ENCODE measurements around the gene PSD4.

PSD4 gene

GRCh38 chr2:113142290-113142689 lies 31.5 kb upstream of the PSD4 start:
- no peak for DNase-seq (ENCODE audit: low spot score)

DNA sequence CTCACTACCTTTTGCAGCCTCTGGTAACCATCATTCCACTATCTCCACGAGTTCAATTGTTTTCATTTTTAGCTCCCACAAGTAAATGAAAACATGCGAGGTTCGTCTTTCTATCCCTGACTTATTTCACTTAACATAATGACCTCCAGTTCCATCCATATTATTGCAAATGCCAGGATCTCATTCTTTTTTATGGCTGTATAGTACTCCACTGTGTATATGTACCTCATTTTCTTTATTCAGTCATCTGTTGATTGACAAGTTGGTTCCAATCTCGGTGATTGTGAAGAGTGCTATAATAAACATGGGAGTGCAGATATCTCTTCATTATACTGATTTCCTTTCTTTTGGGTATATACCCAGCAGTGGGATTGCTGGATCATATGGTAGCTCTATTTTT lies 29.5 kb upstream of the PSD4 start:
- DNase-seq (ENCODE audit: low spot score): no peak

DNA sequence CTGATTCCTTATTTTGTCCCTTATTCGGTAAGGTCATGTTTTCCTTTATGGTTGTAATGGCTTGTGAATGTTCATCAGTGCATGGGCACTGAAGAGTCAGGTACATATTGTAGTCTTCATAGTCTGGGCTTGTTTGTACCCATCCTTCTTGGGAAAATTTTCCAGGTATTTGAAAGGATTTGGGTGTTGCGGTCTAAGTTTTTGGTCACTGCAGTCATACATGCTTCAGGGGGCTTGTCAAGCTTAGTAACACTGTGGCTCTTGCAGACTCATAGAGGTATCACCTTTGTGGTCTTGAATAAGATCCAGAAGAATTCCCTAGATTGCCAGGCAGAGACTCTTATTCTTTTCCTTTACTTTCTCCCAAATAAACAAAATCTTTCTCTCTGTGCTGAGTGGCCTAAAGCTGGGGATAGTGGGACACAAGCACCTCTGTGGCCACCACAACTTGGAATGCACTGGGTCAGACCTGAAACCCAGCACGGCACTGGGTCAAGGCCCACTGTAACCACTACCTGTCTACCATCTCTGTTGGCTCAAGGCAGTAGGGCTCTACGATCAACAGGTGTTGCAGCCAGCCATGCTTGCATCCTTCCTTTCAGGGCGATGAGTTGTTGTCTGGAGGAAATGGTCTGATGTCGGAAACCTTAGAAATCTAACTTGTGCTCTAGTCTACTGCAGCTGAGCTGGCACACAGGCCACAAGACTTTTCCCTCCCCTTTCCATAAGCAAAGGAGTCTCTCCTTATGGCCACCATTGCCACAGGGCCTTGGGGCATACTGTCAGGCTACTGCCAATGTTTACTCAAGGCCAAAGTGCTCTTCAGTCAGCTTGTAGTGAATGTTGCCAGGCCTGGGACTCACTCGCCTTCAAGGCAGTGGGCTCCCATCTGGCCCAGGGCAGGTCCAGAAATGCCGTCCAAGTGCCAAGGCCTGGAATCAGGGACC lies 24.9 kb upstream of the PSD4 start:
- DNase-seq (ENCODE audit: low spot score): no peak

GRCh38 chr2:113149553-113150257 lies 24.1 kb upstream of the PSD4 start:
- no peak for DNase-seq (ENCODE audit: low spot score)

GRCh38 chr2:113150258-113150601 lies 23.5 kb upstream of the PSD4 start:
- DNase-seq (ENCODE audit: low spot score): no peak

DNA sequence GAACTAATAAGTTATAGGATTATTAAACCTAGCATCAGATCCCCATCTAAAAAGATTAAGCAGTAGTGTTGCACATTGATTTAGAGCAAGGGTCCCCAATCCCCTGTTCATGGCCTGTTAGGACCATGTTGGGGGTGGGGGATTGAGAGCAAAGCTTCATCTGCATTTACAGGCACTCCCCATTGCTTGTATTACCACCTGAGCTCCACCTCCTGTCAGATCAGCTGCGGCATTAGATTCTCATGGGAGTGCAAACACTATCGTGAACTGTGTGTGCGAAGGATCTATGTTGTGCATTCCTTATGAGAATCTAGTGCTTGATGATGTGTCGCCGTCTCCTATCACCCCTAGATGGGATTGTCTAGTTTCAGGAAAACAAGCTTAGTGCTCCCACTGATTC lies 18.4 kb upstream of the PSD4 start:
- no peak for DNase-seq (ENCODE audit: low spot score)

- no peak for DNase-seq (ENCODE audit: low spot score)
Observed at GRCh38 chr2:113156278-113157117, 17.3 kb upstream of the PSD4 start.

DNA sequence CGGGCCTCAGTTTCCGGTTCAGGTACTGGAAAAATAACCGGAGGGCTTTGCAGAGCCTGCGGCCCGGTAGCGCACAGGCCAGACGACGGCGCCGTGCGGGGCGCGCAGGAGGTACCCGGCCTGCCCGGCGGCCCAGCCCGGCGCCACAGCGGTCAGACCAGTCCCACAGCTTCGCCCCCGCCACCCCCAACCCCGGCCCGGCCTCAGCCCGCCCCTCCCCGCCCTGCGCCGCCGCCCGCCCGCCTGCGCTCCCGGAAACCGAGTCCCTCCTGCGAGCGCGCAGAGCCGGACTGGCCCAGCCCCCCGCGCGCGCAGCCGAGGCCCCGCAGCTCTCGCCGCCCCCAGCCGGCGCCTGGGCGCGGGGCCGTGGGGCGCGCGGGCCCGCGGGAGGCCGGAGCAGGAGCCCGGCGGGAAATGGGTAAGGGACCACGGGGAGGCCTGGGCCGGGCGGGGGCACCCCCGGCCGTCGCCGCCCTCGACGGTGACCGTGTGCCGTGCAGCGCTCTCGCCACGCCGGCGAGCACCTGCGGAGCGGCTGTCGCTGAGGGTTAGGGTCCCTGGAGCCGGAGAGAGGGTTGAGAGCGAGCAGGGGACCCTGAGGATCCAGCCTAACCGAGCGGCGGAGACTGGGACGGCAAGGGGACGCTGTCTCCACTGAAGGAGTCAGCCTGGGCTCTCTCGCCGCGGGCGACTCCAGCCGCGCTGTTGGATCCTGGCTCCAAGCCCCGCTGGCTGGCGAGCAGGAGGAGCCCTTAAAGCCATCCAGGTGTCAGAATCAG lies 16.5 kb upstream of the PSD4 start:
- DNase-seq (ENCODE audit: low spot score): peak; percentile 39

- peak; percentile 79 for DNase-seq (ENCODE audit: low spot score)
Observed at GRCh38 chr2:113157897-113158753, 15.6 kb upstream of the PSD4 start.

DNA sequence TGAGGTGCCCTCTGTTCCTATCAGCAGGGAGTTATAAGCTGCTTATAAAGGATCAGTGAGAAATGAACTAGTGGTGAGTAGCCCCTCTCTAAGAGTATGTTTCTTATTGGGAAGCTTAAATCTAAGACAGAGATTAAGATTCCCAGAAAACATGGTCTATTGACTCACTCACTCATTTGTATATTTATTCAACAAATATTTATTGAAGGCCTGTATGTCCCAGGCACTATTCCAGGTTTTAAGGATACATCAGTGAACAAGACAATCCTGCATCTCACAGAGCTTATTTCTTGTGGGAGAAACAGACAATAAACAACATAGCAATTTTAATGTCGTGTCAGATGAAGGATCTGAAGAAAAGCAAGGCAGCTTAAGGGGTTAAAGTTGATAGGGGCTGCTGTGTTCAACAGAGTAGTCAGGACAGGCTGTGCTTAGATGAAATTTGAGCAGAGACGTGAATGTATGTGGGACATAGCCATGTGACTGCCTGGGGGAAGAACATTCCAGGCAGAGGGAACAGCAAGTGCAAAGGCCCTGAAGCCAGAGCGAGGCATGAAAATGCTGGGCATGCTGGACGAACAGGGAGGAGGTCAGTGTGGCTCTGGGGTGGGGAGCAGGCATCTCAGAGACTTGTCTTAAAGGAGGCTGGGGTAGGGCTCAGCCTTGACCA lies 14.8 kb upstream of the PSD4 start:
- peak; percentile 49 for DNase-seq (ENCODE audit: low spot score)

DNA sequence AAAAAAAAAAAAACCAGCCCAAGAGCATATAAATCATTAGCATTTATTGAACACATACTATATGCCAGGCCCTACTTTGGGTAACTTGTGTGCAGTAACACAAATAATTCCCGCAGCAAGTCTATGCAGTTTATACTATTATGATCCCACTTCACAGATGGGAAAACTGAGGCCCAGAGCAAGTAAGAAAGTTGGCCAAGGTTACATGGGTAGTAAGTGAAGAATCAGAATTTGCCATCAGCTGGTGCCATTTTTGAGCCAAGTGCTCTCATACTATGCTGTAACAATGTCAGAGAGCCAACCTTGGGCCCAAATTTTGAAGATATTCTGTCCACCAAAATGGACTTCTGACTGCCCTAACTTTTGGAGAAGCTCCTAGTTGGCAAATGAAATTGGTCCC lies 13.5 kb upstream of the PSD4 start:
- DNase-seq (ENCODE audit: low spot score): no peak

DNA sequence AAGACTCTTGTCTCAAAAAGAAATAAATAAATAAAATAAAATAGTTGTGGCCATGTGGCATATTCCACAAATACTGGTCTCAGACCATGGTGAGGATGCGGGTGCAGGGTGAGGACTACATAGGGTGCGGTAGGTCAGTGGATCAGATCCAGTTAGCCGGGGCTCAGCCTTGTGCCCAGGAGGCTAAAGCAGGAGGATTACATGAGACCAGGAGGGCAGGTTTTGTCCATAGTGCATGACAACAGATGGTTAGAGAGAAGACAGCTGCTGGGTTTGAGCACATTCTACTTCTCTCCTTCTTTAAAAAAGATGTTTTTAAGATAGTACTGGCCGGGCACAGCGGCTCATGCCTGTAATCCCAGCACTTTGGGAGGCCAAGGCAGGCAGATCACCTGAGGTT lies 12.8 kb upstream of the PSD4 start:
- DNase-seq (ENCODE audit: low spot score): no peak

GRCh38 chr2:113162173-113162572 lies 11.6 kb upstream of the PSD4 start:
- no peak for DNase-seq (ENCODE audit: low spot score)

GRCh38 chr2:113162869-113163268 lies 10.9 kb upstream of the PSD4 start:
- no peak for DNase-seq (ENCODE audit: low spot score)

- no peak for DNase-seq (ENCODE audit: low spot score)
Observed at GRCh38 chr2:113164215-113164929, 9.4 kb upstream of the PSD4 start.

DNA sequence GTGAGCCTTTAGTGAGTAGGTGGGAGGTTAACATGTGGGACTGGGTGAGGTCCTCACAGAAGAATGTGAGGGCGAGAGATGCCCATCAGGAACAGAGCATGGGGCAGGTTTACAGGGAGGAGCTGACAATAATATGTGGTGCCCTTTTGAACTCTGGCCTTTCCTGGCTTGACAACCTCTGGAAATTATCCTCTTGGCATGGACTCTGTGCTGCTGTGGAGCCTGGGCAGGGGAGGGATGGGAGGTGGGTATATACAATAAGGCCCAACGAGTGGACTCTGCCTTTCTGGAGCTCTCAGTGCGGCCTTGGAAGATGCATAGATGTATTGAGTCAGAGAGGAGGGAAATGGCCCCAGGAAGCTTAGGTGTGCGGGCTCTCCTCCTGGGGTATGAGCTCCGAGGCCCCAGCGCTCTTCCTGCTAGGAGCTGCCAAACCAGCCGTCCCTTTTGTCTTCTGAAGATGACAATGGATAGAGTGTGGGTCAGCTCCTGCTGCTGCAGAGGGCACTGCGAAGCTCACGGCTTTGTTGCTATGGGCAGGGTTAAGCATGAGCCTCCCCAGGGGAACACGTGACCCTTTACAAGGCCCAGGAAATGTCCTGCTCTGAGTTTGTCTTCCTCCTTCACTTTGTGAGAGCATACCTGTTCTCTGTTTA lies 8.7 kb upstream of the PSD4 start:
- DNase-seq (ENCODE audit: low spot score): no peak

GRCh38 chr2:113166187-113166645 lies 7.6 kb upstream of the PSD4 start:
- DNase-seq (ENCODE audit: low spot score): no peak

GRCh38 chr2:113167115-113167932 lies 6.4 kb upstream of the PSD4 start:
- DNase-seq (ENCODE audit: low spot score): no peak

Data from AG08396 (cell line).